Measurements from ENCODE around the gene CDH4.

Gene CDH4

GRCh38 chr20:61682114-61682995, 430.3 kb downstream of the CDH4 start:
- no peak for DNase-seq

- peak; percentile 70 for DNase-seq
These were observed 431.1 kb downstream of the CDH4 start for GRCh38 chr20:61682996-61683681.

GRCh38 chr20:61683721-61684120, 431.7 kb downstream of the CDH4 start:
- DNase-seq: no peak

- no peak for DNase-seq
These were observed 432.1 kb downstream of the CDH4 start for GRCh38 chr20:61684136-61684535.

- no peak for DNase-seq
These were observed 432.6 kb downstream of the CDH4 start for GRCh38 chr20:61684583-61685235.

GRCh38 chr20:61685462-61685861, 433.4 kb downstream of the CDH4 start:
- DNase-seq: no peak

- DNase-seq: no peak
These were observed 434.2 kb downstream of the CDH4 start for GRCh38 chr20:61686051-61686936.

- DNase-seq: no peak
These were observed 436.4 kb downstream of the CDH4 start for GRCh38 chr20:61688411-61688810.

- no peak for DNase-seq
These were observed 438.1 kb downstream of the CDH4 start for GRCh38 chr20:61690150-61690549.

GRCh38 chr20:61690993-61691838, 439.2 kb downstream of the CDH4 start:
- DNase-seq: no peak

GRCh38 chr20:61691978-61692377, 439.9 kb downstream of the CDH4 start:
- no peak for DNase-seq

GRCh38 chr20:61692479-61692878, 440.4 kb downstream of the CDH4 start:
- DNase-seq: no peak

- no peak for DNase-seq
These were observed 441.1 kb downstream of the CDH4 start for GRCh38 chr20:61693055-61693600.

GRCh38 chr20:61694682-61695081, 442.6 kb downstream of the CDH4 start:
- DNase-seq: no peak

- no peak for DNase-seq
These were observed 443.7 kb downstream of the CDH4 start for GRCh38 chr20:61695741-61696140.

GRCh38 chr20:61696181-61696735, 444.2 kb downstream of the CDH4 start:
- no peak for DNase-seq

GRCh38 chr20:61697666-61698597, 445.9 kb downstream of the CDH4 start:
- no peak for DNase-seq

GRCh38 chr20:61698598-61699494, 446.8 kb downstream of the CDH4 start:
- no peak for DNase-seq

Measured in fibroblast of skin of scalp (primary cell).